Left lung (tissue), 10 donors: ENCODE measurements around the gene HDAC1. TPM values are rescaled to one million over a fixed set of nuclear protein-coding genes. Genes with fewer than 3 reads are reported as not detected.
A peak's percentile ranks its signal among the peaks of the same experiment; 100 is the strongest.
"Not testable (repeated sequence)": the region's sequence is repeated elsewhere in the genome, so short reads cannot be mapped to it uniquely, and the experiment has no call there.

Experiments used
- ATAC-seq: fragments of 200-7000 bp; cut with Tn5 transposase; one replicate; pipeline ENCODE4 v1.9.1; 2020; ENCODE audit warnings: moderate library complexity
- DNase-seq, 4 donors: peaks; one replicate each; pipeline ENCODE4 v3.0.0-alpha.2; 2013 to 2020
- H3K27ac ChIP-seq, 2 donors: fragments of 200-600 bp; sonication (generic) in 1 of 2; one replicate each; pipeline versions ENCODE4 v1.5.0 to v1.8.0; 2020 to 2021
- H3K27me3 ChIP-seq, 2 donors: fragments of 200-600 bp; sonication (generic) in 1 of 2; one replicate each; pipeline versions ENCODE4 v1.5.0 to v1.8.0; 2020 to 2021
- H3K36me3 ChIP-seq, 2 donors: fragments of 200-600 bp; sonication (generic) in 1 of 2; one replicate each; pipeline versions ENCODE4 v1.5.0 to v1.8.0; 2020 to 2021
- H3K4me1 ChIP-seq, 2 donors: fragments of 200-600 bp; one replicate each; pipeline ENCODE4 v1.8.0; 2021
- H3K4me3 ChIP-seq, 2 donors: fragments of 200-600 bp; sonication (generic) in 1 of 2; one replicate each; pipeline versions ENCODE4 v1.5.0 to v1.8.0; 2020 to 2021; ENCODE audit warnings: mild to moderate bottlenecking in 1 of 2
- H3K9me3 ChIP-seq, 2 donors: fragments of 200-600 bp; sonication (generic) in 1 of 2; one replicate each; pipeline versions ENCODE4 v1.5.0 to v1.8.0; 2020 to 2021
- intact Hi-C, 2 donors: fragments of 100-400 bp; cut with DNase I; formaldehyde crosslinking; loops; one replicate each; pipeline versions ENCODE4 v1.11.2 to v1.14.2; 2022
- polyA plus RNA-seq, 6 donors: library from polyadenylated mRNA; unstranded; fragments of 120-200 nt; gene quantifications; one replicate each; pipeline ENCODE4 v1.2.1, GENCODE V29; 2013; ENCODE audit not compliant: insufficient read length in 6 of 6
- total RNA-seq, 2 donors: library from RNA; stranded (reverse); fragmentation: NEBNext Ultra II Directional; extraction: Animal tissue kit (Norgen Biotek cat#: 25700); gene quantifications; one replicate each; pipeline ENCODE4 v1.2.1, GENCODE V29; 2021
- TF ChIP-seq, protein P1 (sequence below), 2 donors: fragments of 200-600 bp; sonication (generic) in 1 of 2; IDR thresholded peaks; one replicate each; pipeline versions ENCODE4 v1.5.0 to v1.8.0; 2021; ENCODE audit warnings: antibody characterized with exemption in 2 of 2
- donor health status: DM: no; HTN: yes; CAD: no.
- donor health status: DM: no; HTN: no; CAD: no.

HDAC1 gene
- total and polyA plus RNA-seq, 8 donors: 61.8 to 193 (median 163) TPM

DNA sequence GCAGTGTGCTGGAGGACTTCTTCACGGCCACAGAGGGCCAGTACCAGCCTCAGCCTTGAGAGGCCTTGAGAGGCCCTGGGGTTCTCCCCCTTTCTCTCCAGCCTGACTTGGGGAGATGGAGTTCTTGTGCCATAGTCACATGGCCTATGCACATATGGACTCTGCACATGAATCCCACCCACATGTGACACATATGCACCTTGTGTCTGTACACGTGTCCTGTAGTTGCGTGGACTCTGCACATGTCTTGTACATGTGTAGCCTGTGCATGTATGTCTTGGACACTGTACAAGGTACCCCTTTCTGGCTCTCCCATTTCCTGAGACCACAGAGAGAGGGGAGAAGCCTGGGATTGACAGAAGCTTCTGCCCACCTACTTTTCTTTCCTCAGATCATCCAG is 6.2 kb upstream of the HDAC1 start:
- TF ChIP-seq, protein P1, sequence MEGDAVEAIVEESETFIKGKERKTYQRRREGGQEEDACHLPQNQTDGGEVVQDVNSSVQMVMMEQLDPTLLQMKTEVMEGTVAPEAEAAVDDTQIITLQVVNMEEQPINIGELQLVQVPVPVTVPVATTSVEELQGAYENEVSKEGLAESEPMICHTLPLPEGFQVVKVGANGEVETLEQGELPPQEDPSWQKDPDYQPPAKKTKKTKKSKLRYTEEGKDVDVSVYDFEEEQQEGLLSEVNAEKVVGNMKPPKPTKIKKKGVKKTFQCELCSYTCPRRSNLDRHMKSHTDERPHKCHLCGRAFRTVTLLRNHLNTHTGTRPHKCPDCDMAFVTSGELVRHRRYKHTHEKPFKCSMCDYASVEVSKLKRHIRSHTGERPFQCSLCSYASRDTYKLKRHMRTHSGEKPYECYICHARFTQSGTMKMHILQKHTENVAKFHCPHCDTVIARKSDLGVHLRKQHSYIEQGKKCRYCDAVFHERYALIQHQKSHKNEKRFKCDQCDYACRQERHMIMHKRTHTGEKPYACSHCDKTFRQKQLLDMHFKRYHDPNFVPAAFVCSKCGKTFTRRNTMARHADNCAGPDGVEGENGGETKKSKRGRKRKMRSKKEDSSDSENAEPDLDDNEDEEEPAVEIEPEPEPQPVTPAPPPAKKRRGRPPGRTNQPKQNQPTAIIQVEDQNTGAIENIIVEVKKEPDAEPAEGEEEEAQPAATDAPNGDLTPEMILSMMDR (IDR thresholded peaks at IDR 0.05): no peak
- DNase-seq: no peak
- intact Hi-C loops: no loop called here
- no peaks in the 10 kb centered on the region for H3K36me3 ChIP-seq
- no peaks in the 10 kb centered on the region for H3K9me3 ChIP-seq
- H3K27me3 ChIP-seq: no peaks in the 10 kb centered on the region
- H3K27ac ChIP-seq: no peak overlapping the region
- ATAC-seq: no peak
- H3K4me1 ChIP-seq: peaks cover 0 to 3% of the 10 kb centered on the region in 2 donors
- H3K4me3 ChIP-seq: no peak overlapping the region

DNA sequence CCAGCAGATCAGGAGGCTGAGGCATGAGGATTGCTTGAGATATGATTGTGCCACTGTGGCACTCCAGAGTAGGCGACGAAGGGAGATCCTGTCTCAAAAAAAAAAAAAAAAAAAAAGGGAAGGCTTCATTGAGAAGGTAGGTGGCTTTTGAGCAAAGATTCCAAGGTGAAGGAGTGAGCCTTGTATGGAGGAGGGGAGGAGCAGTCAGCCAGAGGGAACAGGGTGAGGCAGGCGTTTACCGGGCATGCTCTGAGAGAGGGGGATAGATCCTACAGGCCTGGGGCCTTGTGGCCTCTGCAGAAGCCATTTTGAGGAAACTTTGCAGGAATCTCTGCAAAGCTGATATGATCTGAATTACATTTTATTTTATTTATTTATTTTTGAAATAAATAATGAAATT is 5.1 kb upstream of the HDAC1 start:
- no peaks in the 10 kb centered on the region for H3K36me3 ChIP-seq
- H3K27ac ChIP-seq: no peak overlapping the region

DNA sequence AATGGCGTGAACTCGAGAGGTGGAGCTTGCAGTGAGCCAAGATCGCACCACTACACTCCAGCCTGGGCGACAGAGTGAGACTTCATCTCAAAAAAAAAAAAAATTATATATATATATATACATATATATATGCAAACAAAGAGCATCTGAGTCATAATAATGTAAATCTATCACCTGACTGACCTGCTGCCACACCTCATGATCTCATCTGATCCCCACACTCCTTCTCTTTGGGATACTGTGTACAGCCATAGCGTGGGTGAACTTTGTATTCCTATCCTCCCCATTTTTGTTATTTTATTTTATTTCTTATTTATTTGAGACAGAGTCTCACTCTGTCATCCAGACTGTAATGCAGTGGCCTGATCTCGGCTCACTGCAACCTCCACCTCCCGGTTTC is 2.6 kb upstream of the HDAC1 start:
- Histone ChIP-seq H3K36me3 (no peaks in the 10 kb centered on the region), H3K9me3 (no peaks in the 10 kb centered on the region), H3K4me3 (no peak overlapping the region), H3K27ac (no peak overlapping the region), H3K27me3 (no peaks in the 10 kb centered on the region), H3K4me1 (peaks cover 3 to 25% of the 10 kb centered on the region in 2 donors)
- ATAC-seq: no peak
- TF ChIP-seq, protein P1 (IDR thresholded peaks at IDR 0.05): no peak
- no peak for DNase-seq
- intact Hi-C loops: no loop called here

More for the DNA sequence above, 5.1 kb upstream of the HDAC1 start:
- intact Hi-C loops: no loop called here
- Histone ChIP-seq H3K4me1 (peaks cover 0 to 12% of the 10 kb centered on the region in 2 donors), H3K27me3 (no peaks in the 10 kb centered on the region), H3K4me3 (no peak overlapping the region), H3K9me3 (no peaks in the 10 kb centered on the region)
- TF ChIP-seq, protein P1 (IDR thresholded peaks at IDR 0.05): no peak
- no peak for ATAC-seq
- no peak for DNase-seq

DNA sequence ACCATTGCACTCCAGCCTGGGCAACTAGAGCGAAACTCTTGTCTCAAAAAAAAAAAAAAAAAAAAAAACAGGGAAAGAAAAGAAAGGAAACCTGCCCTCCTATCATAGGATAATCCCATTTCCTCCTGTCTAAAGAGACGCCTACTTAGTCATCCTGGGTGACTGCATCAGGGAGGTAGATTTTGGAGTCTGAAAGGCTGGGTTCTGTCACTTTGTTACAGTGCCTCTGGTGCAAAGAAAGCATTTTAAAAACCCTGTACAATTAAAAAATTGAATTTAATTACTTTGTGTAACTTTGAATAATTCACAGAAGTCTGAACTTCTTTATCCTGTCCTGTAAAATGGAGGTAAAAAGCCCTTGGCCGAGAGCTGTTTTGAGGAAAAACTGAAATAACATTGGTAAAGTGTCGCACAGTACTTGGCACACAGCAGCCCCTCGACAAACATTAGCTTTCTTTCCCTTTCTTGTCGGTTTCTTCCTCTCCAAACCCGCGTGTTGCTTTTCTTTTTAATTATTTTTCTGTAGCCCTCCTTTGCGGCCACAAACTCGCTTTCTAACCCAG is 657 bp upstream of the HDAC1 start:
- no peaks in the 10 kb centered on the region for H3K36me3 ChIP-seq
- H3K9me3 ChIP-seq: no peaks in the 10 kb centered on the region
- peak overlapping the region; percentile 85 to 91 for H3K27ac ChIP-seq
- peak overlapping the region; percentile 62 to 89 for H3K4me3 ChIP-seq
- ATAC-seq (no peak), DNase-seq (no peak)
- TF ChIP-seq, protein P1 (IDR thresholded peaks at IDR 0.05): no peak
- intact Hi-C loops: no loop called here
- H3K27me3 ChIP-seq: no peaks in the 10 kb centered on the region
- H3K4me1 ChIP-seq: peaks cover 3 to 30% of the 10 kb centered on the region in 2 donors

DNA sequence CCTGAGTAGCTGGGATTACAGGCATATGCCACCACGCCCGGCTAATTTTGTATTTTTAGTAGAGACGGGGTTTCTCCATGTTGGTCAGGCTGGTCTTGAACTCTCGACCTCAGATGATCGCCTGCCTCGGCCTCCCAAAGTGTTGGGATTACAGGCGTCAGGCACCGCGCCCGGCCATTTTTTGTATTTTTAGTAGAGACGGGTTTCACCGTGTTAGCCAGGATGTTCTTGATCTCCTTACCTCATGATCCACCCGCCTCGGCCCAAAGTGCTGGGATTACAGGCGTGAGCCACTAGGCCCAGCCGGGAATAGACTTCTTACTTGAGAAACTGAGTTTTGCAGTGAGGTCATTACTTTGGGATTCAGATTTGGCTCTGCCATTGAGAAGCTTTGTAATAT is 6.3 kb downstream of the HDAC1 start:
- ATAC-seq, intact Hi-C loops, H3K27ac ChIP-seq, DNase-seq, H3K27me3 ChIP-seq, H3K4me3 ChIP-seq, H3K9me3 ChIP-seq: not testable (repeated sequence)
- Histone ChIP-seq H3K4me1 (peaks cover 0 to 18% of the 10 kb centered on the region in 2 donors), H3K36me3 (peaks cover 0 to 14% of the 10 kb centered on the region in 2 donors)

DNA sequence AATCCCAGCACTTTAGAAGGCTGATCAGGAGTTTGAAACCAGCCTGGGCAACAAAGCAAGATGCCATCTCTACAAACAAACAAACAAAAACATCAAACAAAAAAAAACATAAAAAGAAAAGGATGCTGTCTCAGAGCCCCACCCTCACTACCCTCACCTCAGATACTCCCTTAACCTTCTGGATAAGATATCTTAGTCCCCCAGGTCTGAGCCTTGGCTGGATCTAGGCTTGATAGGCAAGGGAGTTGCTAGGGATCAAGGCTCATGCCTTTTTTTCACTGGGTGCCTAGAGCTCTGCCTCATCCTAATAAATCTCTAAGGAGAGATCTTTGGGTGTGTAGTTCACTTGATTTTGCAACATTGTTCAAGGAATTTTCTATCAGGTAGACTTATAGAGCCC is 7.4 kb downstream of the HDAC1 start:
- H3K27ac ChIP-seq: no peak overlapping the region
- no peak for DNase-seq
- TF ChIP-seq, protein P1 (IDR thresholded peaks at IDR 0.05): no peak
- H3K4me3 ChIP-seq: no peak overlapping the region
- no peaks in the 10 kb centered on the region for H3K9me3 ChIP-seq
- ATAC-seq: no peak
- intact Hi-C loops: no loop called here
- H3K36me3 ChIP-seq: peaks cover 0 to 25% of the 10 kb centered on the region in 2 donors
- H3K4me1 ChIP-seq: peaks cover 0 to 13% of the 10 kb centered on the region in 2 donors
- H3K27me3 ChIP-seq: no peaks in the 10 kb centered on the region
